Osteocyte (in vitro differentiated cells): ENCODE measurements around the gene CHORDC1. TPM values are rescaled to one million over a fixed set of nuclear protein-coding genes. Genes with fewer than 3 reads are reported as not detected.

Source experiments
- DNase-seq: peaks from one replicate; pipeline ENCODE4 v3.0.0; 2021; ENCODE audit warnings: mixed read lengths; ENCODE audit not compliant: unreplicated experiment; ENCODE audit errors: extremely low spot score
- H3K27ac Mint-ChIP-seq: one replicate; pipeline ENCODE4 v1.8.0; 2021; ENCODE audit warnings: mild to moderate bottlenecking, mixed read lengths; ENCODE audit not compliant: unreplicated experiment
- H3K27me3 Mint-ChIP-seq: one replicate; pipeline ENCODE4 v1.8.0; 2021; ENCODE audit warnings: mixed read lengths; ENCODE audit not compliant: unreplicated experiment
- H3K36me3 Mint-ChIP-seq: one replicate; pipeline ENCODE4 v1.8.0; 2021; ENCODE audit warnings: mixed read lengths; ENCODE audit not compliant: unreplicated experiment
- H3K4me1 Mint-ChIP-seq: one replicate; pipeline ENCODE4 v1.8.0; 2021; ENCODE audit warnings: mixed read lengths; ENCODE audit not compliant: unreplicated experiment
- H3K4me3 Mint-ChIP-seq: one replicate; pipeline ENCODE4 v1.8.0; 2021; ENCODE audit warnings: mild to moderate bottlenecking, moderate library complexity, mixed read lengths; ENCODE audit not compliant: unreplicated experiment
- H3K9me3 Mint-ChIP-seq: one replicate; pipeline ENCODE4 v1.8.0; 2021; ENCODE audit warnings: mixed read lengths; ENCODE audit not compliant: unreplicated experiment
- total RNA-seq: library from RNA; stranded (reverse); gene quantifications from 2 replicates; pipeline ENCODE4 v1.2.1, GENCODE V29; 2021
- TF ChIP-seq, protein P1 (sequence below): fragments of 200-600 bp; sonication (generic); IDR thresholded peaks from 2 replicates; pipeline ENCODE4 v1.5.0; 2021; ENCODE audit warnings: antibody characterized with exemption, mild to moderate bottlenecking, moderate library complexity

The CHORDC1 gene
- total RNA-seq, 1 donor from 2014 or later = 35.1 TPM

- Mint-ChIP-seq H3K4me1 (peaks cover 12% of the 10 kb centered on the region), H3K27ac (peak overlapping the region; percentile 43), H3K27me3 (no peaks in the 10 kb centered on the region), H3K4me3 (no peak overlapping the region), H3K36me3 (peaks cover 35% of the 10 kb centered on the region), H3K9me3 (no peaks in the 10 kb centered on the region)
- DNase-seq = no peak
- TF ChIP-seq, protein P1, sequence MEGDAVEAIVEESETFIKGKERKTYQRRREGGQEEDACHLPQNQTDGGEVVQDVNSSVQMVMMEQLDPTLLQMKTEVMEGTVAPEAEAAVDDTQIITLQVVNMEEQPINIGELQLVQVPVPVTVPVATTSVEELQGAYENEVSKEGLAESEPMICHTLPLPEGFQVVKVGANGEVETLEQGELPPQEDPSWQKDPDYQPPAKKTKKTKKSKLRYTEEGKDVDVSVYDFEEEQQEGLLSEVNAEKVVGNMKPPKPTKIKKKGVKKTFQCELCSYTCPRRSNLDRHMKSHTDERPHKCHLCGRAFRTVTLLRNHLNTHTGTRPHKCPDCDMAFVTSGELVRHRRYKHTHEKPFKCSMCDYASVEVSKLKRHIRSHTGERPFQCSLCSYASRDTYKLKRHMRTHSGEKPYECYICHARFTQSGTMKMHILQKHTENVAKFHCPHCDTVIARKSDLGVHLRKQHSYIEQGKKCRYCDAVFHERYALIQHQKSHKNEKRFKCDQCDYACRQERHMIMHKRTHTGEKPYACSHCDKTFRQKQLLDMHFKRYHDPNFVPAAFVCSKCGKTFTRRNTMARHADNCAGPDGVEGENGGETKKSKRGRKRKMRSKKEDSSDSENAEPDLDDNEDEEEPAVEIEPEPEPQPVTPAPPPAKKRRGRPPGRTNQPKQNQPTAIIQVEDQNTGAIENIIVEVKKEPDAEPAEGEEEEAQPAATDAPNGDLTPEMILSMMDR = peak; percentile 84
Observed at GRCh38 chr11:90204832-90205646, 17.8 kb downstream of the CHORDC1 start.

DNA sequence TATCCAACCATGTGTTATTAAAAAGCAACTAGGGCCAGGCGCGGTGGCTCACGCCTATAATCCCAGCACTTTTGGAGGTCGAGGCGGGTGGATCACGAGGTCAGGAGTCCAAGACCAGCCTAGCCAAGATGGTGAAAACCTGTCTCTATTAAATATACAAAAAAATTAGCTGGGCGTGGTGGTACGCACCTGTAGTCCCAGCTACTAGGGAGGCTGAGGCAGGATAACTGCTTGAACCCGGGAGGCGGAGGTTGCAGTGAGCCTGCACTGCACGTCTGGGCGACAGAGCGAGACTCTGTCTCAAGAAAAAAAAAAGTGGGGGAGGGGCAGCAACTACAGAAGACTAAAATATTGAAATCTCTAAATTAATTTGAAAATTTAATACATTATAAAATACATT lies 18.4 kb downstream of the CHORDC1 start:
- Mint-ChIP-seq H3K4me3 (no peak overlapping the region), H3K36me3 (peaks cover 30% of the 10 kb centered on the region)
- TF ChIP-seq, protein P1 = no peak

GRCh38 chr11:90202342-90202741 lies 20.5 kb downstream of the CHORDC1 start:
- Mint-ChIP-seq H3K4me1 (peaks cover 16% of the 10 kb centered on the region), H3K27me3 (no peaks in the 10 kb centered on the region), H3K4me3 (no peak overlapping the region), H3K9me3 (no peaks in the 10 kb centered on the region), H3K27ac (no peak overlapping the region), H3K36me3 (peaks cover 38% of the 10 kb centered on the region)
- no peak for DNase-seq
- TF ChIP-seq, protein P1 = no peak

More for the DNA sequence above, 18.4 kb downstream of the CHORDC1 start:
- no peaks in the 10 kb centered on the region for H3K9me3 Mint-ChIP-seq
- H3K4me1 Mint-ChIP-seq = peaks cover 12% of the 10 kb centered on the region
- no peak overlapping the region for H3K27ac Mint-ChIP-seq
- DNase-seq = no peak
- H3K27me3 Mint-ChIP-seq = no peaks in the 10 kb centered on the region

DNA sequence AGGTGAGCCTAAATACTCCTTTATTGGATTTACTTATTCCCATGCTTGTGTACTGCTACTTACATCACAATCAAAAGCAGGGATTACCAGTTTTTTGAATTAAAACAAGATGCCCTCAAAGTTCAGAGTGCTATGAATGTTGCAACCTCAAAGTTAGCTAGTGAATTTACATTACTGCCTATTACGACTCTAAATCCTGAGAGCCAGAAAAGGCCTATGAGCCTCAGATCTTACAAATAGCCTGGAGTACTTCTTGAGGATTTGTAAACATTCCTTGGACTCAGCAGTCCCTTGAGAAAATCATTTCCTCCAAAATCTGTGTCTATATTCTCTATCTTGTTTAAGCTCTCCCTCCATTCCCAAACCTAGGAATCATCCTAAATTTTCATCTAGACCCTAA lies 25.5 kb downstream of the CHORDC1 start:
- DNase-seq = no peak
- TF ChIP-seq, protein P1 = no peak
- no peak overlapping the region for H3K27ac Mint-ChIP-seq
- no peaks in the 10 kb centered on the region for H3K27me3 Mint-ChIP-seq
- no peaks in the 10 kb centered on the region for H3K9me3 Mint-ChIP-seq
- H3K36me3 Mint-ChIP-seq = peaks cover 25% of the 10 kb centered on the region
- peaks cover 3% of the 10 kb centered on the region for H3K4me1 Mint-ChIP-seq
- H3K4me3 Mint-ChIP-seq = no peak overlapping the region

GRCh38 chr11:90192869-90193582 lies 29.8 kb downstream of the CHORDC1 start:
- H3K4me3 Mint-ChIP-seq = no peak overlapping the region
- peaks cover 3% of the 10 kb centered on the region for H3K4me1 Mint-ChIP-seq
- no peak overlapping the region for H3K27ac Mint-ChIP-seq
- H3K9me3 Mint-ChIP-seq = no peaks in the 10 kb centered on the region
- TF ChIP-seq, protein P1 = no peak
- peaks cover 6% of the 10 kb centered on the region for H3K36me3 Mint-ChIP-seq
- no peaks in the 10 kb centered on the region for H3K27me3 Mint-ChIP-seq
- no peak for DNase-seq
